Neural cell (in vitro differentiated cells): ENCODE measurements around the gene CLCNKA. TPM values are rescaled to one million over a fixed set of nuclear protein-coding genes. Genes with fewer than 3 reads are reported as not detected.

Experiments used
- H2AFZ ChIP-seq: fragments of 200-600, 300-800 bp; sonication (generic), shearing (Covaris generic); 2 replicates; pipeline ENCODE4 v1.6.0; 2014; ENCODE audit warnings: low read depth, mild to moderate bottlenecking, antibody characterized with exemption, low read length, moderate library complexity
- H3F3A ChIP-seq: fragments of 200-600 bp; shearing (Covaris generic); 2 replicates; pipeline ENCODE4 v1.6.1; 2016; ENCODE audit warnings: mild to moderate bottlenecking, moderate library complexity, mixed read lengths, antibody characterized with exemption, low read length; ENCODE audit not compliant: insufficient read depth, poor library complexity, severe bottlenecking
- H3K27ac ChIP-seq: fragments of 200-600, 300-800 bp; sonication (generic), shearing (Covaris generic); 2 replicates; pipeline ENCODE4 v1.5.1; 2014; ENCODE audit warnings: mild to moderate bottlenecking, low read length, moderate library complexity
- H3K27me3 ChIP-seq: fragments of 300-800, 200-600 bp; sonication (generic), shearing (Covaris generic); 2 replicates; pipeline ENCODE4 v1.6.0; 2014; ENCODE audit warnings: mild to moderate bottlenecking, low read depth, low read length, moderate library complexity; ENCODE audit not compliant: insufficient read depth
- H3K36me3 ChIP-seq: fragments of 300-800, 200-600 bp; sonication (generic), shearing (Covaris generic); 2 replicates; pipeline ENCODE4 v1.5.1; 2014; ENCODE audit warnings: mild to moderate bottlenecking, antibody characterized with exemption, low read length, moderate library complexity; ENCODE audit not compliant: insufficient read depth
- H3K4me2 ChIP-seq: fragments of 300-800, 200-600 bp; sonication (generic), shearing (Covaris generic); 2 replicates; pipeline ENCODE4 v1.6.0; 2014; ENCODE audit warnings: mild to moderate bottlenecking, low read length
- H3K4me3 ChIP-seq: fragments of 300-800, 200-600 bp; sonication (generic), shearing (Covaris generic); 2 replicates; pipeline ENCODE4 v1.5.1; 2014; ENCODE audit warnings: mild to moderate bottlenecking, low read length, moderate library complexity
- H3K79me2 ChIP-seq: fragments of 200-600 bp; shearing (Covaris generic); replicated peaks from 2 replicates; pipeline ENCODE4 v1.6.0; 2014; ENCODE audit warnings: mild to moderate bottlenecking, low read length, moderate library complexity; ENCODE audit not compliant: insufficient read depth
- H3K9ac ChIP-seq: fragments of 300-800, 200-600 bp; sonication (generic), shearing (Covaris generic); 2 replicates; pipeline ENCODE4 v1.6.1; 2016; ENCODE audit warnings: mild to moderate bottlenecking, low read length, mixed read lengths
- H3K9me2 ChIP-seq: fragments of 200-600 bp; shearing (Covaris generic); 2 replicates; pipeline ENCODE4 v1.6.1; 2016; ENCODE audit warnings: mild to moderate bottlenecking, low read length, mixed read lengths; ENCODE audit not compliant: insufficient read depth
- H3K9me3 ChIP-seq: fragments of 200-600, 300-800 bp; sonication (generic), shearing (Covaris generic); 2 replicates; pipeline ENCODE4 v1.6.1; 2016; ENCODE audit warnings: mild to moderate bottlenecking, mixed run types, low read length, moderate library complexity, mixed read lengths
- H4K20me1 ChIP-seq: fragments of 200-600 bp; shearing (Covaris generic); 2 replicates; pipeline ENCODE4 v1.6.1; 2016; ENCODE audit warnings: mild to moderate bottlenecking, mixed run types; ENCODE audit not compliant: insufficient read depth
- CTCF ChIP-seq: fragments of 450-650 bp; IDR thresholded peaks from 2 replicates; pipeline ENCODE4 v1.5.1; 2014; ENCODE audit warnings: antibody characterized with exemption, mild to moderate bottlenecking, moderate library complexity; ENCODE audit not compliant: poor library complexity, severe bottlenecking
- EP300 ChIP-seq: fragments of 450-650 bp; conservative IDR thresholded peaks from 2 replicates; pipeline ENCODE4 v1.6.1; 2014; ENCODE audit warnings: antibody characterized with exemption, mild to moderate bottlenecking, moderate library complexity; ENCODE audit not compliant: poor library complexity, severe bottlenecking
- EZH2 ChIP-seq: fragments of 200-600, 300-800 bp; shearing (Covaris generic), sonication (generic); IDR thresholded peaks from 2 replicates; pipeline ENCODE4 v1.6.1; 2014; ENCODE audit warnings: antibody characterized with exemption, low read length, borderline replicate concordance, mild to moderate bottlenecking; ENCODE audit not compliant: insufficient read depth, poor library complexity, severe bottlenecking
- MXI1 ChIP-seq: fragments of 450-650 bp; conservative IDR thresholded peaks from 2 replicates; pipeline ENCODE4 v1.6.1; 2014; ENCODE audit warnings: antibody characterized with exemption, mild to moderate bottlenecking; ENCODE audit not compliant: poor library complexity, severe bottlenecking
- POLR2AphosphoS5 ChIP-seq: IDR thresholded peaks from 2 replicates; pipeline ENCODE4 v1.6.1; 2012
- RAD21 ChIP-seq: fragments of 450-650 bp; conservative IDR thresholded peaks from 2 replicates; pipeline ENCODE4 v1.6.1; 2014; ENCODE audit warnings: antibody characterized with exemption, mild to moderate bottlenecking, moderate library complexity
- REST ChIP-seq: IDR thresholded peaks from 2 replicates; pipeline ENCODE4 v1.6.1; 2012; ENCODE audit warnings: borderline replicate concordance
- SMC3 ChIP-seq: fragments of 450-650 bp; conservative IDR thresholded peaks from 2 replicates; pipeline ENCODE4 v1.6.1; 2014; ENCODE audit warnings: antibody characterized with exemption, mild to moderate bottlenecking, moderate library complexity; ENCODE audit not compliant: poor library complexity
- TAF1 ChIP-seq: IDR thresholded peaks from 2 replicates; pipeline ENCODE4 v1.6.1; 2012; ENCODE audit warnings: low read depth
- polyA plus RNA-seq: library from polyadenylated mRNA; depleted of rRNA; stranded (reverse); fragments of >200 nt; gene quantifications from 2 replicates; pipeline ENCODE4 v1.2.3, GENCODE V29; 2014

The CLCNKA gene
- polyA plus RNA-seq, 1 donor from 2014 or later, result not detected

GRCh38 chr1:16067933-16068332, 46.1 kb downstream of the CLCNKA start:
- Histone ChIP-seq H3K27me3 (no peaks in the 10 kb centered on the region), H3K79me2 (no peaks in the 10 kb centered on the region), H2AFZ (no peak overlapping the region), H3K27ac (no peak overlapping the region), H3K4me3 (no peak overlapping the region), H3K9me2 (no peaks in the 10 kb centered on the region), H3F3A (no peaks in the 10 kb centered on the region), H3K9ac (peak overlapping the region; percentile 12), H3K9me3 (no peaks in the 10 kb centered on the region), H3K36me3 (no peaks in the 10 kb centered on the region), H4K20me1 (no peaks in the 10 kb centered on the region), H3K4me2 (no peak overlapping the region)
- TF ChIP-seq MXI1 (no peak), EZH2 (no peak), REST (no peak), EP300 (no peak), RAD21 (no peak), TAF1 (no peak), CTCF (no peak), POLR2AphosphoS5 (no peak), SMC3 (no peak)

- H3K36me3 ChIP-seq, result no peaks in the 10 kb centered on the region
- H3K27ac ChIP-seq, result no peak overlapping the region
- no peaks in the 10 kb centered on the region for H3K9me3 ChIP-seq
- no peaks in the 10 kb centered on the region for H4K20me1 ChIP-seq
- H3K4me3 ChIP-seq, result no peak overlapping the region
- TF ChIP-seq MXI1, result no peak
- no peak for TF ChIP-seq EZH2
- TF ChIP-seq EP300, result no peak
- no peak for TF ChIP-seq TAF1
- no peak for TF ChIP-seq REST
- no peak for TF ChIP-seq POLR2AphosphoS5
- no peak for TF ChIP-seq SMC3
- TF ChIP-seq RAD21, result no peak
- TF ChIP-seq CTCF, result no peak
- no peak overlapping the region for H2AFZ ChIP-seq
- H3K79me2 ChIP-seq, result no peaks in the 10 kb centered on the region
- H3K4me2 ChIP-seq, result no peak overlapping the region
- no peaks in the 10 kb centered on the region for H3F3A ChIP-seq
- H3K9ac ChIP-seq, result peak overlapping the region; percentile 12
- peaks cover under 1% of the 10 kb centered on the region for H3K27me3 ChIP-seq
- H3K9me2 ChIP-seq, result no peaks in the 10 kb centered on the region
Observed at GRCh38 chr1:16068356-16069270, 46.8 kb downstream of the CLCNKA start.
